Neural cell (in vitro differentiated cells): ENCODE measurements around the gene MRPL24. TPM values are rescaled to one million over a fixed set of nuclear protein-coding genes. Genes with fewer than 3 reads are reported as not detected.

Experiments used
- H2AFZ ChIP-seq: fragments of 200-600, 300-800 bp; sonication (generic), shearing (Covaris generic); 2 replicates; pipeline ENCODE4 v1.6.0; 2014; ENCODE audit warnings: low read depth, mild to moderate bottlenecking, antibody characterized with exemption, low read length, moderate library complexity
- H3F3A ChIP-seq: fragments of 200-600 bp; shearing (Covaris generic); 2 replicates; pipeline ENCODE4 v1.6.1; 2016; ENCODE audit warnings: mild to moderate bottlenecking, moderate library complexity, mixed read lengths, antibody characterized with exemption, low read length; ENCODE audit not compliant: insufficient read depth, poor library complexity, severe bottlenecking
- H3K27ac ChIP-seq: fragments of 200-600, 300-800 bp; sonication (generic), shearing (Covaris generic); 2 replicates; pipeline ENCODE4 v1.5.1; 2014; ENCODE audit warnings: mild to moderate bottlenecking, low read length, moderate library complexity
- H3K27me3 ChIP-seq: fragments of 300-800, 200-600 bp; sonication (generic), shearing (Covaris generic); 2 replicates; pipeline ENCODE4 v1.6.0; 2014; ENCODE audit warnings: mild to moderate bottlenecking, low read depth, low read length, moderate library complexity; ENCODE audit not compliant: insufficient read depth
- H3K36me3 ChIP-seq: fragments of 300-800, 200-600 bp; sonication (generic), shearing (Covaris generic); 2 replicates; pipeline ENCODE4 v1.5.1; 2014; ENCODE audit warnings: mild to moderate bottlenecking, antibody characterized with exemption, low read length, moderate library complexity; ENCODE audit not compliant: insufficient read depth
- H3K4me2 ChIP-seq: fragments of 300-800, 200-600 bp; sonication (generic), shearing (Covaris generic); 2 replicates; pipeline ENCODE4 v1.6.0; 2014; ENCODE audit warnings: mild to moderate bottlenecking, low read length
- H3K4me3 ChIP-seq: fragments of 300-800, 200-600 bp; sonication (generic), shearing (Covaris generic); 2 replicates; pipeline ENCODE4 v1.5.1; 2014; ENCODE audit warnings: mild to moderate bottlenecking, low read length, moderate library complexity
- H3K79me2 ChIP-seq: fragments of 200-600 bp; shearing (Covaris generic); replicated peaks from 2 replicates; pipeline ENCODE4 v1.6.0; 2014; ENCODE audit warnings: mild to moderate bottlenecking, low read length, moderate library complexity; ENCODE audit not compliant: insufficient read depth
- H3K9ac ChIP-seq: fragments of 300-800, 200-600 bp; sonication (generic), shearing (Covaris generic); 2 replicates; pipeline ENCODE4 v1.6.1; 2016; ENCODE audit warnings: mild to moderate bottlenecking, low read length, mixed read lengths
- H3K9me2 ChIP-seq: fragments of 200-600 bp; shearing (Covaris generic); 2 replicates; pipeline ENCODE4 v1.6.1; 2016; ENCODE audit warnings: mild to moderate bottlenecking, low read length, mixed read lengths; ENCODE audit not compliant: insufficient read depth
- H3K9me3 ChIP-seq: fragments of 200-600, 300-800 bp; sonication (generic), shearing (Covaris generic); 2 replicates; pipeline ENCODE4 v1.6.1; 2016; ENCODE audit warnings: mild to moderate bottlenecking, mixed run types, low read length, moderate library complexity, mixed read lengths
- H4K20me1 ChIP-seq: fragments of 200-600 bp; shearing (Covaris generic); 2 replicates; pipeline ENCODE4 v1.6.1; 2016; ENCODE audit warnings: mild to moderate bottlenecking, mixed run types; ENCODE audit not compliant: insufficient read depth
- CTCF ChIP-seq: fragments of 450-650 bp; IDR thresholded peaks from 2 replicates; pipeline ENCODE4 v1.5.1; 2014; ENCODE audit warnings: antibody characterized with exemption, mild to moderate bottlenecking, moderate library complexity; ENCODE audit not compliant: poor library complexity, severe bottlenecking
- EP300 ChIP-seq: fragments of 450-650 bp; conservative IDR thresholded peaks from 2 replicates; pipeline ENCODE4 v1.6.1; 2014; ENCODE audit warnings: antibody characterized with exemption, mild to moderate bottlenecking, moderate library complexity; ENCODE audit not compliant: poor library complexity, severe bottlenecking
- EZH2 ChIP-seq: fragments of 200-600, 300-800 bp; shearing (Covaris generic), sonication (generic); IDR thresholded peaks from 2 replicates; pipeline ENCODE4 v1.6.1; 2014; ENCODE audit warnings: antibody characterized with exemption, low read length, borderline replicate concordance, mild to moderate bottlenecking; ENCODE audit not compliant: insufficient read depth, poor library complexity, severe bottlenecking
- MXI1 ChIP-seq: fragments of 450-650 bp; conservative IDR thresholded peaks from 2 replicates; pipeline ENCODE4 v1.6.1; 2014; ENCODE audit warnings: antibody characterized with exemption, mild to moderate bottlenecking; ENCODE audit not compliant: poor library complexity, severe bottlenecking
- POLR2AphosphoS5 ChIP-seq: IDR thresholded peaks from 2 replicates; pipeline ENCODE4 v1.6.1; 2012
- RAD21 ChIP-seq: fragments of 450-650 bp; conservative IDR thresholded peaks from 2 replicates; pipeline ENCODE4 v1.6.1; 2014; ENCODE audit warnings: antibody characterized with exemption, mild to moderate bottlenecking, moderate library complexity
- SMC3 ChIP-seq: fragments of 450-650 bp; conservative IDR thresholded peaks from 2 replicates; pipeline ENCODE4 v1.6.1; 2014; ENCODE audit warnings: antibody characterized with exemption, mild to moderate bottlenecking, moderate library complexity; ENCODE audit not compliant: poor library complexity
- TAF1 ChIP-seq: IDR thresholded peaks from 2 replicates; pipeline ENCODE4 v1.6.1; 2012; ENCODE audit warnings: low read depth
- polyA plus RNA-seq: library from polyadenylated mRNA; depleted of rRNA; stranded (reverse); fragments of >200 nt; gene quantifications from 2 replicates; pipeline ENCODE4 v1.2.3, GENCODE V29; 2014
- TF ChIP-seq, protein P1 (sequence below): IDR thresholded peaks from 2 replicates; pipeline ENCODE4 v1.6.1; 2012; ENCODE audit warnings: borderline replicate concordance

Gene MRPL24
- polyA plus RNA-seq, 1 donor from 2014 or later: 56.5 TPM

DNA sequence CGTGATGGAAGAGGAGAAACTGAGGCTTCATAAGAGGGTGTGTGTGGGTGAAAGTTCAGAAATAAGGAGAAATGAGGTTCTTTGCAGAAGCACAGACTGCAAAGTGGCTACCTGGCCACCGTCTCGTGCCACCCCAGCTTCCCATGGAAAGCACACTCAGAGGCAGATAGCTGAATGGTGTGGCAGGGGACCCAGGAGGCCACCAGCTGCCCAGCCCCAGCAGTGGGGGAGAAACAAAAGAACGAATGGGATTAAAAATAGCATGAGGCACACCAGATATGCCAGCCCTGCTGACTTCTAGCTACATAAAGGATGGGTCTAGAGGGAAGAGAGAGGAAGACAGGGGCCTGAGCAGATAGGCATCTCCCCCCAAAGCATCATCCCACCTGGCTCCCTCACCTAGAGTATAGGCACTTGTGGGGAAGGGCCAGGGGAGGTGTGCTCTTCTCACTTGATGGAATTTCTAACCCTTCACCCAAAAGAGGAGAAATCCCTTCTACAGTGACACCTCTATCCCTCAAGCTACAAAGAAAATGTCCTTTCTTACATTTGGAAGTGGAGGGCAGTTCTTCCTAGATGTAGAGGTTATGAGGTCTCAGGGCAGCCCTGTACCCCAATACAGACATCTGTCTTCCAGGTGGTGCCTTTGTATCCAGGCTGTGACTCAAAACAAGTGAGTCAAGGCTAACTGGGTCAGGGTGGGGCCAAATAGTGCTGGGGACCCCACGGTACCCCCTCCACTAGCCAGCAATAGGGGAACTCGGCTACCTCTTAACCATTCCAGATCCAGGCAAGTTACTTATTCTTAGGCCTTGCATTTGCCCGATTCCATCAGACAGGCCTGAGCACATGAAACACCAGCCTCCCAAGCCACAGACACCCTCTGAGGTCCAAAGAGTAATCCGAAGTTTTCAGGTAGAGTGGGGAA is 7.1 kb upstream of the MRPL24 start:
- no peaks in the 10 kb centered on the region for H3F3A ChIP-seq
- H3K9me3 ChIP-seq: no peaks in the 10 kb centered on the region
- no peaks in the 10 kb centered on the region for H4K20me1 ChIP-seq
- no peaks in the 10 kb centered on the region for H3K9me2 ChIP-seq
- H3K27ac ChIP-seq: peak overlapping the region; percentile 93
- peak overlapping the region; percentile 85 for H3K9ac ChIP-seq
- TF ChIP-seq EZH2: no peak
- TF ChIP-seq MXI1: no peak
- no peak for TF ChIP-seq POLR2AphosphoS5
- no peak for TF ChIP-seq TAF1
- TF ChIP-seq SMC3: no peak
- TF ChIP-seq, protein P1, sequence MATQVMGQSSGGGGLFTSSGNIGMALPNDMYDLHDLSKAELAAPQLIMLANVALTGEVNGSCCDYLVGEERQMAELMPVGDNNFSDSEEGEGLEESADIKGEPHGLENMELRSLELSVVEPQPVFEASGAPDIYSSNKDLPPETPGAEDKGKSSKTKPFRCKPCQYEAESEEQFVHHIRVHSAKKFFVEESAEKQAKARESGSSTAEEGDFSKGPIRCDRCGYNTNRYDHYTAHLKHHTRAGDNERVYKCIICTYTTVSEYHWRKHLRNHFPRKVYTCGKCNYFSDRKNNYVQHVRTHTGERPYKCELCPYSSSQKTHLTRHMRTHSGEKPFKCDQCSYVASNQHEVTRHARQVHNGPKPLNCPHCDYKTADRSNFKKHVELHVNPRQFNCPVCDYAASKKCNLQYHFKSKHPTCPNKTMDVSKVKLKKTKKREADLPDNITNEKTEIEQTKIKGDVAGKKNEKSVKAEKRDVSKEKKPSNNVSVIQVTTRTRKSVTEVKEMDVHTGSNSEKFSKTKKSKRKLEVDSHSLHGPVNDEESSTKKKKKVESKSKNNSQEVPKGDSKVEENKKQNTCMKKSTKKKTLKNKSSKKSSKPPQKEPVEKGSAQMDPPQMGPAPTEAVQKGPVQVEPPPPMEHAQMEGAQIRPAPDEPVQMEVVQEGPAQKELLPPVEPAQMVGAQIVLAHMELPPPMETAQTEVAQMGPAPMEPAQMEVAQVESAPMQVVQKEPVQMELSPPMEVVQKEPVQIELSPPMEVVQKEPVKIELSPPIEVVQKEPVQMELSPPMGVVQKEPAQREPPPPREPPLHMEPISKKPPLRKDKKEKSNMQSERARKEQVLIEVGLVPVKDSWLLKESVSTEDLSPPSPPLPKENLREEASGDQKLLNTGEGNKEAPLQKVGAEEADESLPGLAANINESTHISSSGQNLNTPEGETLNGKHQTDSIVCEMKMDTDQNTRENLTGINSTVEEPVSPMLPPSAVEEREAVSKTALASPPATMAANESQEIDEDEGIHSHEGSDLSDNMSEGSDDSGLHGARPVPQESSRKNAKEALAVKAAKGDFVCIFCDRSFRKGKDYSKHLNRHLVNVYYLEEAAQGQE: no peak
- TF ChIP-seq RAD21: no peak
- no peak for TF ChIP-seq EP300
- no peak for TF ChIP-seq CTCF
- peaks cover 72% of the 10 kb centered on the region for H3K79me2 ChIP-seq
- peak overlapping the region; percentile 89 for H3K4me3 ChIP-seq
- no peaks in the 10 kb centered on the region for H3K27me3 ChIP-seq
- H3K36me3 ChIP-seq: no peaks in the 10 kb centered on the region
- no peak overlapping the region for H2AFZ ChIP-seq
- H3K4me2 ChIP-seq: peak overlapping the region; percentile 89

- H3K9me2 ChIP-seq: no peaks in the 10 kb centered on the region
- H3K9ac ChIP-seq: peak overlapping the region; percentile 85
These were observed 6.1 kb upstream of the MRPL24 start for GRCh38 chr1:156746728-156747631.

More at GRCh38 chr1:156746728-156747631, 6.1 kb upstream of the MRPL24 start:
- Histone ChIP-seq H2AFZ (peak overlapping the region; percentile 45), H4K20me1 (no peaks in the 10 kb centered on the region), H3K4me3 (peak overlapping the region; percentile 89), H3K4me2 (peak overlapping the region; percentile 94), H3K36me3 (no peaks in the 10 kb centered on the region), H3K79me2 (peaks cover 61% of the 10 kb centered on the region), H3K27me3 (no peaks in the 10 kb centered on the region), H3F3A (no peaks in the 10 kb centered on the region), H3K9me3 (no peaks in the 10 kb centered on the region), H3K27ac (peak overlapping the region; percentile 93)
- TF ChIP-seq CTCF (peak; percentile 40), RAD21 (no peak), MXI1 (peak; percentile 45), TAF1 (no peak)
